Bone marrow (tissue), 2 donors: ENCODE data around the gene NR3C2.
"Not testable (repeated sequence)": the region's sequence is repeated elsewhere in the genome, so short reads cannot be mapped to it uniquely, and the experiment has no call there.

Experiments used
- DNase-seq, 2 donors: peaks; one replicate each; lab custom pipeline; 2025; lab: John Stamatoyannopoulos, UW

Gene NR3C2

GRCh38 chr4:148170408-148171365 lies 271.5 kb downstream of the NR3C2 start:
- DNase-seq, result no peak

GRCh38 chr4:148166132-148166591 lies 276.1 kb downstream of the NR3C2 start:
- no peak for DNase-seq

- DNase-seq, result no peak
Observed at GRCh38 chr4:148164557-148164956, 277.7 kb downstream of the NR3C2 start.

GRCh38 chr4:148162991-148163390 lies 279.2 kb downstream of the NR3C2 start:
- DNase-seq, result no peak

- no peak for DNase-seq
Observed at GRCh38 chr4:148162519-148162918, 279.7 kb downstream of the NR3C2 start.

- DNase-seq, result no peak
Observed at GRCh38 chr4:148161601-148162000, 280.6 kb downstream of the NR3C2 start.

- DNase-seq, result no peak
Observed at GRCh38 chr4:148159793-148160192, 282.4 kb downstream of the NR3C2 start.

- no peak for DNase-seq
Observed at GRCh38 chr4:148154769-148155168, 287.4 kb downstream of the NR3C2 start.

- no peak for DNase-seq
Observed at GRCh38 chr4:148152868-148153625, 289.2 kb downstream of the NR3C2 start.

GRCh38 chr4:148151806-148152205 lies 290.4 kb downstream of the NR3C2 start:
- DNase-seq, result no peak

- DNase-seq, result no peak
Observed at GRCh38 chr4:148145475-148145874, 296.7 kb downstream of the NR3C2 start.

GRCh38 chr4:148143174-148143573 lies 299.0 kb downstream of the NR3C2 start:
- DNase-seq, result no peak

- DNase-seq, result no peak
Observed at GRCh38 chr4:148141501-148141900, 300.7 kb downstream of the NR3C2 start.

GRCh38 chr4:148126825-148127224 lies 315.4 kb downstream of the NR3C2 start:
- no peak for DNase-seq

GRCh38 chr4:148124512-148124911 lies 317.7 kb downstream of the NR3C2 start:
- DNase-seq, result no peak

GRCh38 chr4:148123161-148123560 lies 319.1 kb downstream of the NR3C2 start:
- DNase-seq, result not testable (repeated sequence)

GRCh38 chr4:148120216-148120615 lies 322.0 kb downstream of the NR3C2 start:
- no peak for DNase-seq

- no peak for DNase-seq
Observed at GRCh38 chr4:148118633-148119032, 323.6 kb downstream of the NR3C2 start.

- no peak for DNase-seq
Observed at GRCh38 chr4:148118179-148118578, 324.0 kb downstream of the NR3C2 start.

GRCh38 chr4:148116969-148117368 lies 325.2 kb downstream of the NR3C2 start:
- DNase-seq, result no peak

- DNase-seq, result no peak
Observed at GRCh38 chr4:148116264-148116663, 325.9 kb downstream of the NR3C2 start.

GRCh38 chr4:148114436-148114835 lies 327.8 kb downstream of the NR3C2 start:
- no peak for DNase-seq
